K562 (cell line): Measurements from ENCODE around the gene EFEMP2. TPM values are rescaled to one million over a fixed set of nuclear protein-coding genes. Genes with fewer than 3 reads are reported as not detected.

Source experiments
- ATAC-seq: fragments of 200-7000 bp; cut with Tn5 transposase; 3 replicates; pipeline ENCODE4 v1.9.1; 2020; ENCODE audit warnings: moderate library complexity
- BruUV-seq: library from RNA; stranded (reverse); fragments of 400-500 nt; replicated peaks from 2 replicates; lab custom pipeline; 2021; lab: Mats Ljungman, UMichigan
- CTCF ChIA-PET: fragments of 300-600 bp; formaldehyde crosslinking; extraction: SDS; loops from one replicate; lab custom pipeline; 2021; ENCODE audit warnings: low intra/inter-chr PET ratio; lab: Yijun Ruan, JAX
- POLR2A ChIA-PET: fragments of 300-600, 350-650 bp; sonication (Branson Sonifier 250); formaldehyde crosslinking; extraction: SDS; loops from one replicate; lab custom pipeline; 2021; ENCODE audit warnings: antibody characterized with exemption, inconsistent platforms; lab: Yijun Ruan, JAX
- DNase-seq, 4 experiments: peaks; one replicate each; pipeline versions ENCODE4 v3.0.0 to v3.0.0-alpha.2; 2011 to 2018; ENCODE audit warnings: low spot score in 3 of 4, mixed read lengths in 3 of 4; ENCODE audit errors: extremely low read depth in 1 of 4
- FAIRE-seq: peaks from 2 replicates; lab custom pipeline; 2011; peaks lifted over from hg19 to GRCh38; lab: Jason Lieb, UNC
- H2AFZ ChIP-seq: 2 replicates; pipeline ENCODE4 v1.6.0; 2011; ENCODE audit warnings: low read depth, low read length, control low read depth, inconsistent platforms
- H3K27ac ChIP-seq: fragments of 200-600 bp; 3 replicates; pipeline ENCODE4 v1.8.0; 2011; ENCODE audit warnings: low read depth, mild to moderate bottlenecking, control low read depth, inconsistent platforms, low read length, moderate library complexity, mixed read lengths; ENCODE audit errors: extremely low read depth
- H3K27me3 ChIP-seq, 2 experiments: fragments of 300-600 bp in 1 of 2; 2 replicates in 1 of 2; 3 replicates in 1 of 2; pipeline versions ENCODE4 v1.6.0 to v1.8.0; 2011; ENCODE audit warnings: inconsistent platforms in 2 of 2, low read length in 2 of 2, mild to moderate bottlenecking in 1 of 2, mixed read lengths in 1 of 2, moderate library complexity in 1 of 2; ENCODE audit not compliant: control insufficient read depth in 2 of 2, insufficient read depth in 2 of 2
- H3K36me3 ChIP-seq: fragments of 300-600 bp; 3 replicates; pipeline ENCODE4 v1.8.0; 2011; ENCODE audit warnings: mild to moderate bottlenecking, low read length, inconsistent platforms; ENCODE audit not compliant: control insufficient read depth, insufficient read depth
- H3K4me1 ChIP-seq, 2 experiments: fragments of 200-600 bp in 1 of 2; replicated peaks in 1 of 2; 2 replicates in 1 of 2; 3 replicates in 1 of 2; pipeline versions ENCODE4 v1.5.1 to v1.8.0; 2011; ENCODE audit warnings: inconsistent platforms in 2 of 2, low read length in 2 of 2, mild to moderate bottlenecking in 1 of 2, mixed read lengths in 1 of 2, moderate library complexity in 1 of 2; ENCODE audit not compliant: control insufficient read depth in 2 of 2, insufficient read depth in 2 of 2
- H3K4me2 ChIP-seq: 2 replicates; pipeline ENCODE4 v1.6.1; 2011; ENCODE audit warnings: low read length, control low read depth, inconsistent platforms, mixed read lengths; ENCODE audit not compliant: insufficient read depth
- H3K4me3 ChIP-seq: fragments of 200-600 bp; sonication (generic), shearing (Covaris generic); 2 replicates; pipeline ENCODE4 v1.5.1; 2016; ENCODE audit warnings: control low read depth, inconsistent platforms
- H3K79me2 ChIP-seq: fragments of 200-600 bp; 3 replicates; pipeline ENCODE4 v1.8.0; 2011; ENCODE audit warnings: low read length, inconsistent platforms; ENCODE audit not compliant: control insufficient read depth, insufficient read depth
- H3K9ac ChIP-seq, 2 experiments: 2 replicates each; pipeline versions ENCODE4 v1.6.0 to v1.6.1; 2011; ENCODE audit warnings: low read depth in 2 of 2, low read length in 2 of 2, control low read depth in 1 of 2, inconsistent platforms in 1 of 2, mild to moderate bottlenecking in 1 of 2, mixed read lengths in 1 of 2; ENCODE audit not compliant: insufficient read depth in 1 of 2
- H3K9me1 ChIP-seq: one replicate; pipeline ENCODE4 v1.6.0; 2011; ENCODE audit warnings: inconsistent platforms, mild to moderate bottlenecking, low read length, moderate library complexity; ENCODE audit not compliant: control insufficient read depth, insufficient read depth
- H3K9me3 ChIP-seq: replicated peaks from 2 replicates; pipeline ENCODE4 v1.5.1; 2011; ENCODE audit warnings: low read depth, low read length, inconsistent platforms; ENCODE audit not compliant: control insufficient read depth, insufficient read depth
- H4K20me1 ChIP-seq: replicated peaks from 2 replicates; pipeline ENCODE4 v1.6.1; 2011; ENCODE audit warnings: low read length, inconsistent platforms, mixed read lengths; ENCODE audit not compliant: control insufficient read depth, insufficient read depth
- GABPA ChIP-seq: fragments of 200-800 bp; sonication (Bioruptor generic); conservative IDR thresholded peaks from 2 replicates; pipeline ENCODE4 v1.6.1; 2016; ENCODE audit warnings: low read depth, missing genetic modification characterization, missing compliant biosample characterization
- GATAD2B ChIP-seq: fragments of 450-650 bp; IDR thresholded peaks from 2 replicates; pipeline ENCODE4 v1.6.1; 2017; ENCODE audit warnings: mild to moderate bottlenecking, borderline replicate concordance
- PHF8 ChIP-seq: fragments of 200-600 bp; sonication (generic); IDR thresholded peaks from 2 replicates; pipeline ENCODE4 v1.6.1; 2012; ENCODE audit warnings: mixed run types, mild to moderate bottlenecking, inconsistent platforms, low read length, moderate library complexity, borderline replicate concordance
- SAFB ChIP-seq: fragments of 200-400 bp; formaldehyde crosslinking; IDR thresholded peaks from 2 replicates; pipeline ENCODE4 v1.6.1; 2017; ENCODE audit warnings: low read depth, low read length, borderline replicate concordance
- SIN3B ChIP-seq: fragments of 450-650 bp; IDR thresholded peaks from 2 replicates; pipeline ENCODE4 v1.6.1; 2017; ENCODE audit warnings: low read depth, mild to moderate bottlenecking, moderate library complexity
- STAT6 ChIP-seq: sonication (generic); formaldehyde crosslinking; IDR thresholded peaks from 2 replicates; pipeline ENCODE4 v1.8.1; 2023; ENCODE audit warnings: mild to moderate bottlenecking, missing genetic modification reagents
- THAP12 ChIP-seq: fragments of 250-450 bp; sonication (Bioruptor Pico); IDR thresholded peaks from 2 replicates; pipeline ENCODE4 v1.9.0; 2021; ENCODE audit warnings: mild to moderate bottlenecking, inconsistent platforms
- WGBS: fragments of 100-300 bp; shearing (Covaris generic); methylation state at CpG from one replicate; pipeline ENCODE4 v1.1.6; 2016; ENCODE audit warnings: low coverage, mixed read lengths; ENCODE audit not compliant: insufficient coverage; ENCODE audit errors: missing lambda C conversion rate; 5-methylcytosine and 5-hydroxymethylcytosine counted together
- in situ Hi-C: fragments of 300-500 bp; cut with MboI; formaldehyde crosslinking; loops from 4 replicates; pipeline ENCODE4 v1.15.0; 2018; ENCODE audit warnings: inconsistent platforms, mixed read lengths
- intact Hi-C: fragments of 100-400 bp; cut with micrococcal nuclease; formaldehyde crosslinking; loops from 2 replicates; pipeline ENCODE4 v1.14.2; 2022
- polyA plus RNA-seq, 8 experiments: library from polyadenylated mRNA; depleted of rRNA in 4 of 8; stranded (reverse) in 5 of 8; unstranded in 3 of 8; fragments of >200 nt; fragmentation: Nextera tagmentation in 2 of 8; fragmentation: Illumina TruSeq in 1 of 8; extraction: Ambion mirVana in 2 of 8; extraction: Trizol in 1 of 8; gene quantifications; 2 replicates each; pipeline versions ENCODE4 v1.2.1 to v1.2.3, GENCODE V29; 2011 to 2014; ENCODE audit warnings: inconsistent platforms in 1 of 8, missing spikeins in 1 of 8
- total RNA-seq, 7 experiments: library from RNA; depleted of rRNA in 6 of 7; stranded (reverse); fragments of >200 nt in 6 of 7; fragmentation: Illumina TruSeq in 2 of 7; extraction: Trizol in 2 of 7; gene quantifications; 2 replicates each; pipeline versions ENCODE4 v1.2.1 to v1.2.3, GENCODE V29; 2011 to 2021; ENCODE audit warnings: low replicate concordance in 1 of 7
- TF ChIP-seq, protein P1 (sequence below), 2 experiments: IDR thresholded peaks; 2 replicates each; pipeline ENCODE4 v1.6.1; 2012; ENCODE audit warnings: improper control_type of control experiment in 2 of 2, low read depth in 2 of 2, low read length in 2 of 2, borderline replicate concordance in 1 of 2
- TF ChIP-seq, protein P2 (sequence below): sonication (generic); formaldehyde crosslinking; IDR thresholded peaks from 2 replicates; pipeline ENCODE4 v1.9.0; 2022; ENCODE audit warnings: mild to moderate bottlenecking, missing genetic modification reagents

EFEMP2 gene
- total and polyA plus RNA-seq, 9 of the 15 experiments (the other 6 are each of a cell fraction or from before 2014, with no cell fraction given) = 0.07 to 2.9 (median 0.69) TPM; not detected in 1

DNA sequence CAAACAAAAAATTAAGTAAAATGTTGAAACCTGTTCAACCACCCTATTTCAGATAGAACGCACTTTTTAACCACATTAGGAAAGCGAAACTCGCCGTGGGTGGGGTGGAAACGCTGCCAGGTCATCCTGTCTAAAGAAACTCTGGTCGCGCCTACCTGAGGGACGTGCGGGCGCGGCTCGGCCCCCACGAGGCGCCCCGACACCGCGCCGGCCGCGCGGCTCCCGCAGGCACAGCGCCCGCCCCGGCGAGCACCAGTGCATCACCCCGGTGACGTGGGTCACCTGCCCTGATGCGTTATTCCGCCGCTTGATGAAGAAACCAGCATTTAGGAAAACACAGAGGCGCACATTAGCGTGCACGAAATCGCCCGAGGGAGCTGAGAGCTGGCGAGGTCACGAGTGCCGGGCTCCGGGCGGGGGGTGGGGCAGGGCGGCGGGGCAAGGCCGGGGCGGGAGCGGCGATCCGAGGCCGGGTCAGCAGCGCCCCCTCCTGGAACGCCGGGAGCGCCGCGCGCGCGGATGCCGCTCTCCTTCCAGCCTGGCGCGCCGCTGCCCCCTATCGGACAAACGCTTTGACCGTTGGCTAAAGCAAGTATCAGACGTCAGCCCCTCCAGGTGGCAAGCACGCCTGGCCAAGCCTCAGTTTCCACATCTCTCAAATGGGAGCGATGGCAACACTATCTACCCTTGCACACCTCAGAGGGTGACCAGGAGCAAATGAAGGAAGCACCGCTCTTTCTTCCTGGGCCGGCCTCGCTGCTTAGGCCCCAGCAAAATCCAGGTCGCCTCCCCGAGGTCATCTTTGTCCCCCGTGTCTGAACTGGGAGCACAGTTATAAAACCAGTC lies 54.5 kb downstream of the EFEMP2 start:
- ATAC-seq (peak; percentile 96), FAIRE-seq (peak; percentile 87), DNase-seq (peak; percentile 94 to 97 (median 96))
- peak overlapping the region; percentile 34; the same call in 1 of the 3 replicates for H3K27ac ChIP-seq
- ChIA-PET CTCF (interaction anchor here (0.6 to 3.1 kb wide), 20 partner anchors 10 to 435 kb away, joined by 3 to 45 read pairs (median 4); partner anchors contain the start of genes AP5B1, CFL1, FIBP and KAT5), POLR2A (interaction anchor here (0.7 to 3.5 kb wide), 5 partner anchors 37 to 154 kb away, joined by 3 to 12 read pairs (median 3); partner anchors contain the start of genes AP5B1 and RNASEH2C)
- intact Hi-C loops (loop anchor here (1.0 to 10.0 kb wide), 5 partner anchors 36 to 273 kb away; partner anchors contain the start of gene AP5B1), in situ Hi-C loops (no loop called here)
- no peaks in the 10 kb centered on the region for H3K36me3 ChIP-seq
- H2AFZ ChIP-seq = peak overlapping the region; percentile 97
- peak overlapping the region; percentile 49 for H3K4me3 ChIP-seq
- peak overlapping the region; percentile 78 for H3K4me2 ChIP-seq
- H3K4me1 ChIP-seq = peaks cover 0 to 17% of the 10 kb centered on the region in 2 experiments; a peak in 2 of 5 replicates
- H3K27me3 ChIP-seq = peaks cover 3 to 4% of the 10 kb centered on the region in 2 experiments; a peak in 1 of 5 replicates
- no peaks in the 10 kb centered on the region for H3K9me3 ChIP-seq
- H3K9me1 ChIP-seq = no peaks in the 10 kb centered on the region
- no peaks in the 10 kb centered on the region for H3K79me2 ChIP-seq
- no peaks in the 10 kb centered on the region for H4K20me1 ChIP-seq
- WGBS = 8% methylated on average over 61 of the region's 74 CpGs
- no TSS peak for BruUV-seq
- H3K9ac ChIP-seq = peak overlapping the region; percentile 63 to 94
- peak; percentile 41; the same call in 1 of the 2 replicates for TF ChIP-seq SIN3B
- 0 out of 2 replicates have a peak, but pooled peaks have one; percentile 42 for TF ChIP-seq SAFB
- peak; percentile 95; the same call in 1 of the 2 replicates for TF ChIP-seq GATAD2B
- TF ChIP-seq, protein P1, sequence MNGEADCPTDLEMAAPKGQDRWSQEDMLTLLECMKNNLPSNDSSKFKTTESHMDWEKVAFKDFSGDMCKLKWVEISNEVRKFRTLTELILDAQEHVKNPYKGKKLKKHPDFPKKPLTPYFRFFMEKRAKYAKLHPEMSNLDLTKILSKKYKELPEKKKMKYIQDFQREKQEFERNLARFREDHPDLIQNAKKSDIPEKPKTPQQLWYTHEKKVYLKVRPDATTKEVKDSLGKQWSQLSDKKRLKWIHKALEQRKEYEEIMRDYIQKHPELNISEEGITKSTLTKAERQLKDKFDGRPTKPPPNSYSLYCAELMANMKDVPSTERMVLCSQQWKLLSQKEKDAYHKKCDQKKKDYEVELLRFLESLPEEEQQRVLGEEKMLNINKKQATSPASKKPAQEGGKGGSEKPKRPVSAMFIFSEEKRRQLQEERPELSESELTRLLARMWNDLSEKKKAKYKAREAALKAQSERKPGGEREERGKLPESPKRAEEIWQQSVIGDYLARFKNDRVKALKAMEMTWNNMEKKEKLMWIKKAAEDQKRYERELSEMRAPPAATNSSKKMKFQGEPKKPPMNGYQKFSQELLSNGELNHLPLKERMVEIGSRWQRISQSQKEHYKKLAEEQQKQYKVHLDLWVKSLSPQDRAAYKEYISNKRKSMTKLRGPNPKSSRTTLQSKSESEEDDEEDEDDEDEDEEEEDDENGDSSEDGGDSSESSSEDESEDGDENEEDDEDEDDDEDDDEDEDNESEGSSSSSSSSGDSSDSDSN (IDR thresholded peaks at IDR 0.05; ENCODE audit: borderline replicate concordance in 1 of 2, low read depth in 2 of 2, low read length in 2 of 2) = 0 out of 4 replicates have a peak, but pooled peaks of 1 of the 2 experiments have one; percentile 10
- TF ChIP-seq GABPA (tag) = peak; percentile 35; the same call in 1 of the 2 replicates
- TF ChIP-seq PHF8 = peak; percentile 58; the same call in 1 of the 2 replicates
- TF ChIP-seq THAP12 = peak; percentile 16; the same call in 1 of the 2 replicates
- TF ChIP-seq STAT6 = no peak
- TF ChIP-seq, protein P2, sequence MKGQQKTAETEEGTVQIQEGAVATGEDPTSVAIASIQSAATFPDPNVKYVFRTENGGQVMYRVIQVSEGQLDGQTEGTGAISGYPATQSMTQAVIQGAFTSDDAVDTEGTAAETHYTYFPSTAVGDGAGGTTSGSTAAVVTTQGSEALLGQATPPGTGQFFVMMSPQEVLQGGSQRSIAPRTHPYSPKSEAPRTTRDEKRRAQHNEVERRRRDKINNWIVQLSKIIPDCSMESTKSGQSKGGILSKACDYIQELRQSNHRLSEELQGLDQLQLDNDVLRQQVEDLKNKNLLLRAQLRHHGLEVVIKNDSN (CRISPR knock-in tag) = peak; percentile 57
